GM12878 (cell line): Measurements from ENCODE around the gene MAD1L1.

ENCODE experiments used
- ATF3 ChIP-seq: IDR thresholded peaks from 2 replicates; pipeline ENCODE4 v1.6.1; 2011; ENCODE audit warnings: low read depth, mild to moderate bottlenecking, low read length, moderate library complexity, borderline replicate concordance; ENCODE audit errors: extremely low read depth
- CTCF ChIP-seq, 3 experiments: IDR thresholded peaks in 2 of 3; conservative IDR thresholded peaks in 1 of 3; 2 replicates each; pipeline ENCODE4 v1.5.1; 2011; ENCODE audit warnings: low read depth in 3 of 3, low read length in 3 of 3, mild to moderate bottlenecking in 3 of 3, control low read depth in 2 of 3, moderate library complexity in 2 of 3, inconsistent platforms in 1 of 3, mixed read lengths in 1 of 3; ENCODE audit not compliant: control insufficient read depth in 2 of 3, insufficient read depth in 1 of 3; ENCODE audit errors: extremely low read depth in 1 of 3
- EP300 ChIP-seq, 2 experiments: fragments of 150-350 bp in 1 of 2; IDR thresholded peaks; 2 replicates each; pipeline ENCODE4 v1.6.1; 2011 to 2012; ENCODE audit warnings: low read depth in 2 of 2, low read length in 2 of 2, borderline replicate concordance in 1 of 2, improper control_type of control experiment in 1 of 2, inconsistent platforms in 1 of 2; ENCODE audit not compliant: control insufficient read depth in 1 of 2
- GABPA ChIP-seq: IDR thresholded peaks from 2 replicates; pipeline ENCODE4 v1.6.1; 2014; ENCODE audit warnings: antibody characterized with exemption, low read depth, mild to moderate bottlenecking, inconsistent platforms
- HCFC1 ChIP-seq: fragments of 150-350 bp; IDR thresholded peaks from 2 replicates; pipeline ENCODE4 v1.6.1; 2014; ENCODE audit warnings: low read length
- JUNB ChIP-seq: IDR thresholded peaks from 2 replicates; pipeline ENCODE4 v1.6.1; 2016; ENCODE audit warnings: antibody characterized with exemption, mild to moderate bottlenecking
- MEF2A ChIP-seq: IDR thresholded peaks from 2 replicates; pipeline ENCODE4 v1.6.1; 2011; ENCODE audit warnings: low read depth, mild to moderate bottlenecking, low read length, moderate library complexity; ENCODE audit not compliant: insufficient read depth
- POLR2A ChIP-seq: IDR thresholded peaks from 2 replicates; pipeline ENCODE4 v1.6.1; 2011; ENCODE audit warnings: low read depth, mild to moderate bottlenecking, low read length
- SRF ChIP-seq, 2 experiments: IDR thresholded peaks; 2 replicates each; pipeline ENCODE4 v1.6.1; 2011; ENCODE audit warnings: low read depth in 2 of 2, low read length in 2 of 2, mild to moderate bottlenecking in 1 of 2, moderate library complexity in 1 of 2
- TAF1 ChIP-seq: IDR thresholded peaks from 2 replicates; pipeline ENCODE4 v1.6.1; 2011; ENCODE audit warnings: mild to moderate bottlenecking, low read depth, low read length, borderline replicate concordance

DNA sequence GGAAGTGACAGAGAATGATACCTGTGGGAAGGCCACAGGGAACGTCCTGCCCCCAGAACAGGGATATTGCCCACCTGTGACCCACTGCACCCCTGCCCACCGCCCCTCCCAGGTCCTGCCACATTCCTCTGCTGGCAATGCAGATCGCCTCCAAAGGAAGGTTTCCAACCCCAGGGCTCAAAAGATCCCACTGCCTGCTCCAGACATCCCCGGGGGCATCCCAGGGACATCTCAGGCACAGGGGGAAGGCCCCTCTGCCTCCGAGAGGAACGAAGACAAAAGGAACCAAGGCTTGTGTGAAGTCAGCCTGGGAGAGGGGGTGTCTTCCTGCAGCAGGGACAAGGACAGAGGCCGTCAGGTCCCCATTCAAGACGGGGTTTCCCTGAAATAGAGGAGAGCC lies 37.8 kb upstream of the MAD1L1 start:
- TF ChIP-seq POLR2A (no peak), HCFC1 (no peak), EP300 (IDR thresholded peaks at IDR 0.05; ENCODE audit: borderline replicate concordance in 1 of 2, control insufficient read depth in 1 of 2, low read depth in 2 of 2, low read length in 2 of 2) (no peak), TAF1 (no peak), ATF3 (no peak), SRF (IDR thresholded peaks at IDR 0.05; ENCODE audit: low read depth in 2 of 2, low read length in 2 of 2) (no peak), MEF2A (no peak), GABPA (no peak), CTCF (IDR thresholded peaks at IDR 0.05 in 2 of 3, conservative IDR thresholded peaks at IDR 0.05 in 1 of 3; ENCODE audit: control insufficient read depth in 2 of 3, extremely low read depth in 1 of 3, insufficient read depth in 1 of 3, low read depth in 3 of 3, low read length in 3 of 3) (no peak), JUNB (no peak)
